ENCODE results near the gene CD63.

The CD63 gene

GRCh38 chr12:55679691-55680090 is 49.1 kb downstream of the CD63 start:
- no peak for TF ChIP-seq CTCF (IDR thresholded peaks at IDR 0.05; ENCODE audit: control insufficient read depth, extremely low read depth, insufficient read depth)
- no peak for DNase-seq (ENCODE audit: low read depth)

GRCh38 chr12:55676707-55677106 is 52.1 kb downstream of the CD63 start:
- DNase-seq (ENCODE audit: low read depth), result no peak
- H3K4me3 ChIP-seq (ENCODE audit: low read depth, low read length), result no peak overlapping the region
- TF ChIP-seq CTCF (IDR thresholded peaks at IDR 0.05; ENCODE audit: control insufficient read depth, extremely low read depth, insufficient read depth), result no peak

More at GRCh38 chr12:55679691-55680090, 49.1 kb downstream of the CD63 start:
- H3K4me3 ChIP-seq (ENCODE audit: low read depth, low read length), result no peak overlapping the region

DNA sequence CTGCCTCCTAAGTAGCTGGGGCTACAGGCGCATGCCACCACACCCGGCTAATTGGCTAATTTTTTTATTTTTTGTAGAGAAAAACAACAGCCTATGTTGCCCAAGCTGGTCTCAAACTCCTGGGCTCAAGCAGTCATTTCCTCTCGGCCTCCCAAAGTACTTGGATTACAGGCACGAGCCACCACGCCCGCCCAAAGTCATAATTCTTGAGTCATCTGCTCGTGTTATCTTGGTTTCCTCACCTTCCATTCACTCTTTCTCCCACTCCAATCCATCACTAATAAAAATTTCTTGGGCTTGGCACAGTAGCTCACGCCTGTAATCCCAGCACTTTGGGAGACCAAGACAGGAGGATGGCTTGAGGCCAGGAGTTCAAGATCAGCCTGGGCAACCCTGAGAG is 53.1 kb downstream of the CD63 start:
- no peak overlapping the region for H3K4me3 ChIP-seq (ENCODE audit: low read depth, low read length)
- TF ChIP-seq CTCF (IDR thresholded peaks at IDR 0.05; ENCODE audit: control insufficient read depth, extremely low read depth, insufficient read depth), result no peak
- no peak for DNase-seq (ENCODE audit: low read depth)

All from LNCaP clone FGC (cell line).